Tibial nerve (tissue), 4 donors: ENCODE measurements around the gene UCK2. TPM values are rescaled to one million over a fixed set of nuclear protein-coding genes. Genes with fewer than 3 reads are reported as not detected.

Experiments
- DNase-seq, 2 donors: peaks; one replicate each; pipeline ENCODE4 v3.0.0-alpha.2; 2019; ENCODE audit warnings: low spot score in 2 of 2
- H3K27ac ChIP-seq, 4 donors: fragments of 200-600 bp; sonication (generic) in 3 of 4; one replicate each; pipeline ENCODE4 v1.5.1; 2017 to 2019; ENCODE audit warnings: mild to moderate bottlenecking in 1 of 4
- H3K27me3 ChIP-seq, 2 donors: fragments of 200-600 bp; sonication (generic) in 1 of 2; one replicate each; pipeline versions ENCODE4 v1.5.1 to v1.6.0; 2017 to 2019
- H3K36me3 ChIP-seq, 3 donors: fragments of 200-600 bp; sonication (generic); one replicate each; pipeline ENCODE4 v1.5.1; 2018 to 2019
- H3K4me1 ChIP-seq, 4 donors: fragments of 200-600 bp; sonication (generic) in 3 of 4; one replicate each; pipeline ENCODE4 v1.5.1; 2017 to 2019
- H3K4me3 ChIP-seq, 4 donors: fragments of 200-600 bp; sonication (generic) in 3 of 4; one replicate each; pipeline ENCODE4 v1.5.1; 2017 to 2019; ENCODE audit warnings: mild to moderate bottlenecking in 1 of 4, moderate library complexity in 1 of 4
- H3K9me3 ChIP-seq, 4 donors: fragments of 200-600 bp; sonication (generic) in 3 of 4; one replicate each; pipeline ENCODE4 v1.5.1; 2017 to 2019
- EP300 ChIP-seq, 2 donors: sonication (generic); formaldehyde crosslinking; IDR thresholded peaks; one replicate each; pipeline ENCODE4 v1.6.1; 2017; ENCODE audit warnings: antibody characterized with exemption in 2 of 2, mild to moderate bottlenecking in 1 of 2
- POLR2A ChIP-seq, 2 donors: fragments of 450-650 bp; IDR thresholded peaks; one replicate each; pipeline ENCODE4 v1.6.1; 2017; ENCODE audit warnings: antibody characterized with exemption in 2 of 2, mild to moderate bottlenecking in 2 of 2, moderate library complexity in 2 of 2
- WGBS, 2 donors: methylation state at CpG; one replicate each; pipeline ENCODE4 v1.1.5; 2018; 5-methylcytosine and 5-hydroxymethylcytosine counted together
- total RNA-seq, 4 donors: library from RNA; depleted of rRNA; stranded (reverse); fragments of >200 nt; gene quantifications; one replicate each; pipeline ENCODE4 v1.1.0, GENCODE V29; 2016
- TF ChIP-seq, protein P1 (sequence below), 5 experiments: fragments of 200-600 bp in 3 of 5; fragments of 450-650 bp in 2 of 5; sonication (generic) in 3 of 5; IDR thresholded peaks; one replicate each; pipeline ENCODE4 v1.5.1; 2016 to 2019; ENCODE audit warnings: antibody characterized with exemption in 5 of 5, mild to moderate bottlenecking in 3 of 5, moderate library complexity in 2 of 5

The UCK2 gene
- total RNA-seq, 4 donors from 2014 or later, result 29.7 to 36.0 (median 33.8) TPM

DNA sequence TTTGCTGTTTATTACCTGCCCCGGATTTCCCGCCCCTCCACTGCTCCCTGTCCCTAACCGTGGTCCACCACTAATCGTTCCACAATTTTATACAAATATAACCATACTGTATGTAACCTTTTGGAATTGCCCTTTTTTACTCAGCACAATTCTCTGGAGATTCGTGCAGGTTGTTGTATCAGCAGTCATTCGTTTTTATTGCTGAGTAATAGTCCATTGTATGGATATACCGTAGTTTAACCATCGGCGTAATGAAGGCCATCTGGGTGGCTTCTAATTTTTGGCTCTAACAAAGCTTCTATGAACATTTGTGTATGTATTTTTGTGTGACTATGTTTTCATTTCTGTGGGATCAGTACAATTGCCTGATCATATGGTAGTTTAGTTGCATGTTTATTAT, 50.0 kb downstream of the UCK2 start:
- no peaks in the 10 kb centered on the region for H3K27me3 ChIP-seq
- no peak for TF ChIP-seq EP300 (IDR thresholded peaks at IDR 0.05)
- H3K4me1 ChIP-seq, result peaks cover 0 to 14% (median 0%) of the 10 kb centered on the region in 4 donors
- H3K9me3 ChIP-seq, result peaks cover 0 to 6% (median 0%) of the 10 kb centered on the region in 4 donors
- no peak overlapping the region for H3K4me3 ChIP-seq
- no peak overlapping the region for H3K27ac ChIP-seq
- DNase-seq, result no peak
- 97% methylated on average over 9 of the region's 9 CpGs for WGBS, 2 donors
- no peaks in the 10 kb centered on the region for H3K36me3 ChIP-seq

DNA sequence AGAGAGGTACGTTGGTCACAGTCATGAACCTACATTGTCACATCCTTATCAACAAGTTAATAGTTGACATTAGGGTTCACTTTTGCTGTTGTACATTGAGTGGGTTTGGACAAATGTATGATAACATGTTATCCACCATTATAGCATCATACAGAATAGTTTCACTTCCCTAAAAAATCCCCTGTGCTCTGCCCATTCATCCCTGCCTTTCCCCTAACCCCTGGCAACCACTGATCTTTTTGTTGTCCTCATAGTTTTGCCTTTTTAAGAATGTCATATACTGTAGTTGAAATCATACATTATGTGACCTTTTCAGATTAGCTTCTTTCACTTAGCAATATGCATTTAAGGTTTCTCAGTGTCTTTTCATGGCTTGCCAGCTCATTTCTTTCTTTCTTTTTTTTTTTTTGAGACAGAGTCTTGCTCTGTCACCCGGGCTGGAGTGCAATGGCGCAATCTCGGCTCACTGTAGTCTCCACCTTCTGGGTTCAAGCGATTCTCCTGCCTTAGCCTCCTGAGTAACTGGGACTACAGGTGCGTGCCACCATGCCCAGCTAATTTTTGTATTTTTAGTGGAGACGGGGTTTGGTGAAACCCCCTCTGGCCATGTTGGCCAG, 50.6 kb downstream of the UCK2 start:
- no peak overlapping the region for H3K27ac ChIP-seq
- H3K4me1 ChIP-seq, result peaks cover 0 to 14% (median 0%) of the 10 kb centered on the region in 4 donors
- no peaks in the 10 kb centered on the region for H3K27me3 ChIP-seq
- H3K9me3 ChIP-seq, result peaks cover 0 to 6% (median 0%) of the 10 kb centered on the region in 4 donors
- no peak for TF ChIP-seq POLR2A (IDR thresholded peaks at IDR 0.05)
- no peak for TF ChIP-seq EP300 (IDR thresholded peaks at IDR 0.05)
- TF ChIP-seq, protein P1, sequence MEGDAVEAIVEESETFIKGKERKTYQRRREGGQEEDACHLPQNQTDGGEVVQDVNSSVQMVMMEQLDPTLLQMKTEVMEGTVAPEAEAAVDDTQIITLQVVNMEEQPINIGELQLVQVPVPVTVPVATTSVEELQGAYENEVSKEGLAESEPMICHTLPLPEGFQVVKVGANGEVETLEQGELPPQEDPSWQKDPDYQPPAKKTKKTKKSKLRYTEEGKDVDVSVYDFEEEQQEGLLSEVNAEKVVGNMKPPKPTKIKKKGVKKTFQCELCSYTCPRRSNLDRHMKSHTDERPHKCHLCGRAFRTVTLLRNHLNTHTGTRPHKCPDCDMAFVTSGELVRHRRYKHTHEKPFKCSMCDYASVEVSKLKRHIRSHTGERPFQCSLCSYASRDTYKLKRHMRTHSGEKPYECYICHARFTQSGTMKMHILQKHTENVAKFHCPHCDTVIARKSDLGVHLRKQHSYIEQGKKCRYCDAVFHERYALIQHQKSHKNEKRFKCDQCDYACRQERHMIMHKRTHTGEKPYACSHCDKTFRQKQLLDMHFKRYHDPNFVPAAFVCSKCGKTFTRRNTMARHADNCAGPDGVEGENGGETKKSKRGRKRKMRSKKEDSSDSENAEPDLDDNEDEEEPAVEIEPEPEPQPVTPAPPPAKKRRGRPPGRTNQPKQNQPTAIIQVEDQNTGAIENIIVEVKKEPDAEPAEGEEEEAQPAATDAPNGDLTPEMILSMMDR (IDR thresholded peaks at IDR 0.05), result no peak
- H3K4me3 ChIP-seq, result no peak overlapping the region
- WGBS, 2 donors, result 94 to 97% methylated on average over 7 of the region's 7 CpGs
- no peak for DNase-seq
- no peaks in the 10 kb centered on the region for H3K36me3 ChIP-seq

DNA sequence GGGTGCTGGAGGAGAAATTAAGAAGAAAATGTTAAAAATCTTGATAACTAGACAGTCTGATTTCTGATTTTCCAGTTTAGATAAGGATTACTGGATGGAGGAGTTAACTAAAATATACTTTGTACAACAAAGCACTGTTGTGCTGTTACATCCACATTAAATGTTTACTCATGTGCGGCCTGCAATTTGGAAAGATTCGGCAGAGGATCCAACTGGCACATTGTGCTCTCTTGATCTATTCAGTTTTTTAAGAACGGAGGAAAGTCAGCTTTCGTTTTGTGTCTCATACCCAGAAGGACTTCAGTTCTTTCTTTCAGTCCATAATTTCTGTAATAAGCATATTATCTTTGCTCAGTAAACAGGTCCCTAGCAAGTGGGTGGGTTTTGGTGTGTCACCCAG, 52.5 kb downstream of the UCK2 start:
- Histone ChIP-seq H3K27me3 (no peaks in the 10 kb centered on the region), H3K36me3 (no peaks in the 10 kb centered on the region), H3K27ac (peak overlapping the region in 2 of 4 donors; percentile 63 to 72), H3K4me1 (peaks cover 0 to 25% (median 3%) of the 10 kb centered on the region in 4 donors), H3K4me3 (peak overlapping the region in 1 of 4 donors; percentile 8), H3K9me3 (peaks cover 0 to 6% (median 0%) of the 10 kb centered on the region in 4 donors)
- no peak for DNase-seq
- TF ChIP-seq POLR2A (IDR thresholded peaks at IDR 0.05) (no peak), EP300 (IDR thresholded peaks at IDR 0.05) (no peak)
- TF ChIP-seq, protein P1 (IDR thresholded peaks at IDR 0.05), result no peak
- WGBS, 2 donors, result 43 to 47% methylated on average over 4 of the region's 4 CpGs

DNA sequence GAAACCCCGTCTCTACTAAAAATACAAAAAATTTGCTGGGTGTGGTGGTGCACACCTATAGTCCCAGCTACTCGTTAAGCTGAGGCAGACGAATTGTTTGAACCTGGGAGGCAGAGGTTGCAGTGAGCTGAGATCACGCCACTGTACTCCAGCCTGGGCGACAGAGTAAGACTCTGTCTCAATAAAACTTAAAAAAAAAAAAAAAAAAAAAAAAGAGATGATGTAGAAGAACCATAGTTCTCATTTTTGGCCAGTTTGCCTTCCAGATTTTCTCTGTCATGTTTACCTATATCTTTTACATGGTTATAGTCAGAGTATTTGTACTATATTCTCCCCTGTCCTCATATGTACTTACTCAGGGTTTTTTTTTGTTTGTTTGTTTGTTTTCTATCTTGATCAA, 53.6 kb downstream of the UCK2 start:
- H3K27ac ChIP-seq, result peak overlapping the region in 1 of 4 donors; percentile 72
- no peaks in the 10 kb centered on the region for H3K36me3 ChIP-seq
- 93 to 96% methylated on average over 5 of the region's 5 CpGs for WGBS, 2 donors
- H3K27me3 ChIP-seq, result no peaks in the 10 kb centered on the region
- DNase-seq, result no peak
- no peak overlapping the region for H3K4me3 ChIP-seq
- peaks cover 0 to 6% (median 0%) of the 10 kb centered on the region in 4 donors for H3K9me3 ChIP-seq
- peaks cover 0 to 33% (median 5%) of the 10 kb centered on the region in 4 donors for H3K4me1 ChIP-seq
- no peak for TF ChIP-seq POLR2A (IDR thresholded peaks at IDR 0.05)
- TF ChIP-seq EP300 (IDR thresholded peaks at IDR 0.05), result no peak
- TF ChIP-seq, protein P1 (IDR thresholded peaks at IDR 0.05), result no peak

DNA sequence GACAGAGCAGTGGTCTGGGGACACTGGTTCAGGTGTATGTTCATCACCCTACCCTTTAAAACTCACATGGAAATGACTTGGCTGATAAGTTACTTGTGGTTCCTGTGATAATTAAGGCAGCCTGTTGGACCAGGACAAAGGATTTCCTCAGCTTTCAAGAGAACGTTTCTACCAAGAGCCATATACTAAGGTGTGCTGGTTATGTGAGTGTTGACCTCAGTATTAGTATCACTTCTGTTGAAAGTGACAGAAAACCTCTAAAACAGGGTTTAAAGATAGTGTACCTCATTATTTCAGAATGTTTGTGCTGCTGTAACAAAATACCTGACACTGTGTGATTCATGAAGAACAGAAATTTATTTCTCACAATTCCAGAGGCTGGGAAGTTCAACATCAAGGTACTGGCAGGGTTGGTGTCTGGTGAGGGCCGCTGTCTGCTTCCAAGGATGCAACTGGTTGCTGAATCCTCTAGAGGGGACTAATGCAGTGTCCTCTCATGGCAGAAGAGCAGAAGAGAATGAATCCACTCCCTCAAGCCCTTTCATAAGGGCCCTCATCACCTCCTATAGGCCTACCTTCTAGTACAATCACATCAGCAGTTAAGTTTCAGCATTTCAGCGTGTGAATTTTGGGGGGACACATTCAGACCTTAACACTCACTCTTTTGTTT, 54.9 kb downstream of the UCK2 start:
- TF ChIP-seq POLR2A (IDR thresholded peaks at IDR 0.05), result no peak
- TF ChIP-seq, protein P1 (IDR thresholded peaks at IDR 0.05), result no peak
- TF ChIP-seq EP300 (IDR thresholded peaks at IDR 0.05), result no peak
- Histone ChIP-seq H3K4me3 (no peak overlapping the region), H3K27me3 (no peaks in the 10 kb centered on the region), H3K36me3 (no peaks in the 10 kb centered on the region), H3K27ac (no peak overlapping the region), H3K9me3 (peaks cover 0 to 5% (median 0%) of the 10 kb centered on the region in 4 donors), H3K4me1 (peaks cover 0 to 33% (median 5%) of the 10 kb centered on the region in 4 donors)
- no peak for DNase-seq
- 84 to 87% methylated on average over 3 of the region's 3 CpGs for WGBS, 2 donors
